A673 (cell line): ENCODE data around the gene UBE2J2.

Experiments used
- EZH2 ChIP-seq: fragments of 200-600 bp; sonication (generic); IDR thresholded peaks from 2 replicates; pipeline ENCODE4 v1.6.1; 2017; ENCODE audit warnings: borderline replicate concordance, low read depth, mild to moderate bottlenecking, mixed read lengths, antibody characterized with exemption, low read length; ENCODE audit not compliant: poor library complexity, severe bottlenecking
- TF ChIP-seq, protein P1 (sequence below): fragments of 300-800, 200-600 bp; sonication (generic); conservative IDR thresholded peaks from 2 replicates; pipeline ENCODE4 v1.5.1; 2017; ENCODE audit warnings: low read depth, mild to moderate bottlenecking, antibody characterized with exemption, low read length, moderate library complexity, mixed read lengths

DNA sequence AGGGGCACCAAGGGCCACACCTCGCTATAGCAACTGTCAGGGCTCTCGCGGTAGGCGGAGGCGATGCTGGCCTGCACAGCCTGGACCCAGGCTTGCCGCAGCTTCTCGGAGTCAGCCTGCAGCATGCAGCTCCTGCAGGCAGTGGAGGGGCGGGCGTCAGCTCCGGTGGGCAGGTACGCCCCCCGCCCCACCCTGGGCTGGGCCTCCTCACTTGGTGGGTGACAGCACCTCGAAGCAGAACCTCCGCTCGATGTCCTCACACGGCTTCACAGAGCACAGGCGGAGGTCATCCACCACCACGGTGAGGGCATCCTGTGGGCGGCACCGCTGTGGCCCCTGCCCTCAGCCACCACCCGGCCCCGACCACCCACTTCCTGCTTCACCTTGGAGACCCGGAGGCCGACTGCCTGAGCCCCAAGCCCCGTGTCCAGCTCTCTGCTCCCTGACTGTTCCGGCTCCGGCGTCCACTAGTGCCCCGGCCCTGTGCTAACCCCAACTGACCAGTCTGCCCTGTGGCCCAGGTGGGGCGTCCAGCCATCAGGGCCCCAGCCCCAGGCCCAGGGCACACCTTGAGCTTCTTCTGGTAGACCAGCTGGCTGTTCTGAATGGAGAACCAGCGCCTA lies 24.3 kb upstream of the UBE2J2 start:
- TF ChIP-seq, protein P1, sequence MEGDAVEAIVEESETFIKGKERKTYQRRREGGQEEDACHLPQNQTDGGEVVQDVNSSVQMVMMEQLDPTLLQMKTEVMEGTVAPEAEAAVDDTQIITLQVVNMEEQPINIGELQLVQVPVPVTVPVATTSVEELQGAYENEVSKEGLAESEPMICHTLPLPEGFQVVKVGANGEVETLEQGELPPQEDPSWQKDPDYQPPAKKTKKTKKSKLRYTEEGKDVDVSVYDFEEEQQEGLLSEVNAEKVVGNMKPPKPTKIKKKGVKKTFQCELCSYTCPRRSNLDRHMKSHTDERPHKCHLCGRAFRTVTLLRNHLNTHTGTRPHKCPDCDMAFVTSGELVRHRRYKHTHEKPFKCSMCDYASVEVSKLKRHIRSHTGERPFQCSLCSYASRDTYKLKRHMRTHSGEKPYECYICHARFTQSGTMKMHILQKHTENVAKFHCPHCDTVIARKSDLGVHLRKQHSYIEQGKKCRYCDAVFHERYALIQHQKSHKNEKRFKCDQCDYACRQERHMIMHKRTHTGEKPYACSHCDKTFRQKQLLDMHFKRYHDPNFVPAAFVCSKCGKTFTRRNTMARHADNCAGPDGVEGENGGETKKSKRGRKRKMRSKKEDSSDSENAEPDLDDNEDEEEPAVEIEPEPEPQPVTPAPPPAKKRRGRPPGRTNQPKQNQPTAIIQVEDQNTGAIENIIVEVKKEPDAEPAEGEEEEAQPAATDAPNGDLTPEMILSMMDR = no peak
- TF ChIP-seq EZH2 = no peak
